HG03565 (cell line): ENCODE data around the gene CHCHD6.

Source experiments
- ATAC-seq: cut with Tn5 transposase; IDR thresholded peaks from one replicate; pipeline ENCODE4 v1.9.1; 2021; ENCODE audit warnings: mild to moderate bottlenecking, moderate library complexity; ENCODE audit not compliant: unreplicated experiment

Gene CHCHD6

GRCh38 chr3:126970921-126971320 is 266.9 kb downstream of the CHCHD6 start:
- ATAC-seq, result no peak

- no peak for ATAC-seq
Observed at GRCh38 chr3:126971891-126972351, 267.9 kb downstream of the CHCHD6 start.

GRCh38 chr3:126972866-126973265 is 268.8 kb downstream of the CHCHD6 start:
- ATAC-seq, result no peak

GRCh38 chr3:126973814-126974213 is 269.8 kb downstream of the CHCHD6 start:
- no peak for ATAC-seq

- no peak for ATAC-seq
Observed at GRCh38 chr3:126974756-126975155, 270.7 kb downstream of the CHCHD6 start.

GRCh38 chr3:126976906-126977305 is 272.9 kb downstream of the CHCHD6 start:
- ATAC-seq, result no peak

- ATAC-seq, result no peak
Observed at GRCh38 chr3:126977821-126978220, 273.8 kb downstream of the CHCHD6 start.

- ATAC-seq, result no peak
Observed at GRCh38 chr3:126978291-126978690, 274.3 kb downstream of the CHCHD6 start.

- no peak for ATAC-seq
Observed at GRCh38 chr3:126979046-126979628, 275.1 kb downstream of the CHCHD6 start.

GRCh38 chr3:126980266-126980811 is 276.3 kb downstream of the CHCHD6 start:
- no peak for ATAC-seq

- peak; percentile 21 for ATAC-seq
Observed at GRCh38 chr3:126982126-126982470, 278.1 kb downstream of the CHCHD6 start.

- ATAC-seq, result peak; percentile 52
Observed at GRCh38 chr3:126982471-126983175, 278.6 kb downstream of the CHCHD6 start, which contains the start of gene PLXNA1. PLXNA1 (plus strand) TSS chr3:126983115; CDS start chr3:126988594, 5,479 bp downstream.

- peak; percentile 6 for ATAC-seq
Observed at GRCh38 chr3:126983276-126983652, 279.2 kb downstream of the CHCHD6 start.

- ATAC-seq, result no peak
Observed at GRCh38 chr3:126983653-126984390, 279.8 kb downstream of the CHCHD6 start.

GRCh38 chr3:126984391-126985131 is 280.5 kb downstream of the CHCHD6 start:
- no peak for ATAC-seq

GRCh38 chr3:126985132-126985985 is 281.3 kb downstream of the CHCHD6 start:
- ATAC-seq, result no peak

- no peak for ATAC-seq
Observed at GRCh38 chr3:126986001-126986400, 282.0 kb downstream of the CHCHD6 start.

GRCh38 chr3:126987129-126987528 is 283.1 kb downstream of the CHCHD6 start:
- ATAC-seq, result no peak

- no peak for ATAC-seq
Observed at GRCh38 chr3:126987596-126987995, 283.6 kb downstream of the CHCHD6 start.

- ATAC-seq, result no peak
Observed at GRCh38 chr3:126988451-126989021, 284.5 kb downstream of the CHCHD6 start.
